Ishikawa (cell line): ENCODE measurements around the gene PLCL1.

Experiments
- CEBPB ChIP-seq: IDR thresholded peaks from 2 replicates; pipeline ENCODE4 v1.6.1; 2012
- CREB1 ChIP-seq: IDR thresholded peaks from 2 replicates; pipeline ENCODE4 v1.6.1; 2012; ENCODE audit warnings: low read depth
- EGR1 ChIP-seq: IDR thresholded peaks from 2 replicates; pipeline ENCODE4 v1.6.1; 2012
- EP300 ChIP-seq: IDR thresholded peaks from 2 replicates; pipeline ENCODE4 v1.6.1; 2012; ENCODE audit warnings: borderline replicate concordance
- FOXM1 ChIP-seq: IDR thresholded peaks from 2 replicates; pipeline ENCODE4 v1.6.1; 2012; ENCODE audit warnings: low read depth, borderline replicate concordance
- NFIC ChIP-seq: IDR thresholded peaks from 2 replicates; pipeline ENCODE4 v1.6.1; 2012
- RAD21 ChIP-seq: IDR thresholded peaks from 2 replicates; pipeline ENCODE4 v1.6.1; 2012; ENCODE audit warnings: low read depth
- TAF1 ChIP-seq: IDR thresholded peaks from 2 replicates; pipeline ENCODE4 v1.6.1; 2012; ENCODE audit warnings: low read depth, mild to moderate bottlenecking
- TCF12 ChIP-seq: IDR thresholded peaks from 2 replicates; pipeline ENCODE4 v1.6.1; 2012; ENCODE audit warnings: low read depth
- TEAD4 ChIP-seq: IDR thresholded peaks from 2 replicates; pipeline ENCODE4 v1.6.1; 2012
- YY1 ChIP-seq: IDR thresholded peaks from 2 replicates; pipeline ENCODE4 v1.6.1; 2012; ENCODE audit warnings: low read depth
- ZBTB7A ChIP-seq: IDR thresholded peaks from 2 replicates; pipeline ENCODE4 v1.6.1; 2012; ENCODE audit warnings: low read depth
- TF ChIP-seq, protein P1 (sequence below): IDR thresholded peaks from 2 replicates; pipeline ENCODE4 v1.6.1; 2012; ENCODE audit warnings: low read depth, mild to moderate bottlenecking
- TF ChIP-seq, protein P2 (sequence below): IDR thresholded peaks from 2 replicates; pipeline ENCODE4 v1.6.1; 2012
- TF ChIP-seq, protein P3 (sequence below): IDR thresholded peaks from 2 replicates; pipeline ENCODE4 v1.6.1; 2012

The PLCL1 gene

DNA sequence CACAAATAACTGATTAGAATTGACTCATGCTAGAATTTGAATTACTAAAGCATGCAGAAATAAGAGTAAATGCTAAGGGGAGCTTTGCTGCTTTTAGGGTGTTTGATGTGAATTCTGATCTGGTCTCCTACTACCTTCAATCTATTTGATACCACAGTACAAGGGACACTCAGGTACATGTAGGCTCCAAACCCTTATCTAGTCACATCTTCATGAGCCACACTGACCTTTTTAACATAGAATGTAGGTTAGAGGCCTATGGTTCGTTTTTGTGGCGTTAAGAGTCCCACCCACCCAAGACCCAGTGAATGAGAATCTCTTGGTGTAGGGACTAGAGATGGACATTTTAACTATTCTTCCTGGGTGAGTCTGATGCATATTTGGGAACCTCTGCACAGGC lies 65.7 kb downstream of the PLCL1 start:
- no peak for TF ChIP-seq YY1
- no peak for TF ChIP-seq TEAD4
- no peak for TF ChIP-seq EGR1
- no peak for TF ChIP-seq RAD21
- TF ChIP-seq, protein P1, sequence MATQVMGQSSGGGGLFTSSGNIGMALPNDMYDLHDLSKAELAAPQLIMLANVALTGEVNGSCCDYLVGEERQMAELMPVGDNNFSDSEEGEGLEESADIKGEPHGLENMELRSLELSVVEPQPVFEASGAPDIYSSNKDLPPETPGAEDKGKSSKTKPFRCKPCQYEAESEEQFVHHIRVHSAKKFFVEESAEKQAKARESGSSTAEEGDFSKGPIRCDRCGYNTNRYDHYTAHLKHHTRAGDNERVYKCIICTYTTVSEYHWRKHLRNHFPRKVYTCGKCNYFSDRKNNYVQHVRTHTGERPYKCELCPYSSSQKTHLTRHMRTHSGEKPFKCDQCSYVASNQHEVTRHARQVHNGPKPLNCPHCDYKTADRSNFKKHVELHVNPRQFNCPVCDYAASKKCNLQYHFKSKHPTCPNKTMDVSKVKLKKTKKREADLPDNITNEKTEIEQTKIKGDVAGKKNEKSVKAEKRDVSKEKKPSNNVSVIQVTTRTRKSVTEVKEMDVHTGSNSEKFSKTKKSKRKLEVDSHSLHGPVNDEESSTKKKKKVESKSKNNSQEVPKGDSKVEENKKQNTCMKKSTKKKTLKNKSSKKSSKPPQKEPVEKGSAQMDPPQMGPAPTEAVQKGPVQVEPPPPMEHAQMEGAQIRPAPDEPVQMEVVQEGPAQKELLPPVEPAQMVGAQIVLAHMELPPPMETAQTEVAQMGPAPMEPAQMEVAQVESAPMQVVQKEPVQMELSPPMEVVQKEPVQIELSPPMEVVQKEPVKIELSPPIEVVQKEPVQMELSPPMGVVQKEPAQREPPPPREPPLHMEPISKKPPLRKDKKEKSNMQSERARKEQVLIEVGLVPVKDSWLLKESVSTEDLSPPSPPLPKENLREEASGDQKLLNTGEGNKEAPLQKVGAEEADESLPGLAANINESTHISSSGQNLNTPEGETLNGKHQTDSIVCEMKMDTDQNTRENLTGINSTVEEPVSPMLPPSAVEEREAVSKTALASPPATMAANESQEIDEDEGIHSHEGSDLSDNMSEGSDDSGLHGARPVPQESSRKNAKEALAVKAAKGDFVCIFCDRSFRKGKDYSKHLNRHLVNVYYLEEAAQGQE: no peak
- no peak for TF ChIP-seq FOXM1
- TF ChIP-seq TAF1: no peak
- TF ChIP-seq EP300: no peak
- no peak for TF ChIP-seq CEBPB
- no peak for TF ChIP-seq CREB1
- no peak for TF ChIP-seq ZBTB7A
- TF ChIP-seq, protein P2, sequence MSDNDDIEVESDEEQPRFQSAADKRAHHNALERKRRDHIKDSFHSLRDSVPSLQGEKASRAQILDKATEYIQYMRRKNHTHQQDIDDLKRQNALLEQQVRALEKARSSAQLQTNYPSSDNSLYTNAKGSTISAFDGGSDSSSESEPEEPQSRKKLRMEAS: no peak
- no peak for TF ChIP-seq TCF12
- TF ChIP-seq NFIC: no peak

DNA sequence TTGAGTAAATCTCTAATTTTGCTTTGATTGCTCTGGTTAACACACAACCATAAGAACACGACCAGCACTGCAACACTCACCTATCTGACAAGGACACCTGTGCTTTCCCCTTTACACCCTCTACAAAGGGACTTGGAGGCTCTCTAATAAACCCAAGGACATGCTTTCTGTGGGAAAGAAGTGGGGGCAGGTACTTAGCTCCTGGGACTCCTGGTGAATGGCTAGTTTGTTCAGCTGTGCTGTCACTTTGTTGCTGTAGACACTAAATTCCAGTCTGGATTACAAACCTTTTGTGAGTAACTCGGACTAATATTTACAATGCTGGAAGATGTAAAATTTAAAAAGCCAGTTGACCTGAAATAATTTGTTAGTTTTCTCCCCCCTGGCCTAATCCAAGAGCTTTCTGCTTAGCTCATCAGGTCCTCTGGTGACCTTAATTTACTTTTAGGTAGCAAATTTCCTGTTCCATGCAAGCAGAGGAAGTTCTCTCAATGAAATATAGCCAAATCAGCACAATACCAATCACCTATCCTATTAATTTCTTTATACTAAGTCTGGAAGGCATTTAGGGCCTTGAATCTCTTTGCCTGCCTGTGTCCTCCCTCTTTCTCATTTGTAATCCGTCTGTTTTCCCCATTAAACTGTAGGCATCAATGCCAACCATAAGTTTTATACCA lies 67.5 kb downstream of the PLCL1 start:
- TF ChIP-seq ZBTB7A (no peak), NFIC (no peak), EGR1 (no peak), YY1 (no peak), TCF12 (no peak), CEBPB (no peak), RAD21 (no peak)
- TF ChIP-seq, protein P3, sequence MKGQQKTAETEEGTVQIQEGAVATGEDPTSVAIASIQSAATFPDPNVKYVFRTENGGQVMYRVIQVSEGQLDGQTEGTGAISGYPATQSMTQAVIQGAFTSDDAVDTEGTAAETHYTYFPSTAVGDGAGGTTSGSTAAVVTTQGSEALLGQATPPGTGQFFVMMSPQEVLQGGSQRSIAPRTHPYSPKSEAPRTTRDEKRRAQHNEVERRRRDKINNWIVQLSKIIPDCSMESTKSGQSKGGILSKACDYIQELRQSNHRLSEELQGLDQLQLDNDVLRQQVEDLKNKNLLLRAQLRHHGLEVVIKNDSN: no peak
- TF ChIP-seq, protein P2: no peak

DNA sequence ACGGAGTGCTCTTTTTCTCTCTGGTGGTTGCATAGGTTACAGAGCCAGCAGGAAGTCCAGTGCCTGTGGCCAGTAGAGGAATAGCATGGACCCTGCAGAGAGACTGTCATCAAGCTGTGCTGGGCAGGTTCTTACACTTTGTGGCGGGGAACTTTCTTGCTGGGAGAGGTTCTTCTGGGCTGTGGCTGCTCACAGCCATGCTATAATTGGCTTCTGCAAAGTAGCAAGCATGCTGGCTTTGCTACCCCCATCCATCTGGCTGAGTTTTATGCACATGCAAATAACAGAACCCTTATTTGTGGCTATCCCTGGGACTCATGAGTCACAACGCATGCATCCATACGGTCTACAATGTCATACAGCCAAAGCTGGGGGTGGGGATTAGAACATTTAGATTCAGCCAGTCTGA lies 68.9 kb downstream of the PLCL1 start:
- TF ChIP-seq ZBTB7A (no peak), RAD21 (no peak), NFIC (no peak), EGR1 (no peak), CEBPB (no peak), TAF1 (no peak), TEAD4 (no peak), CREB1 (no peak), EP300 (no peak), YY1 (no peak), TCF12 (no peak), FOXM1 (no peak)
- TF ChIP-seq, protein P1: no peak
- TF ChIP-seq, protein P3: no peak
- TF ChIP-seq, protein P2: no peak

DNA sequence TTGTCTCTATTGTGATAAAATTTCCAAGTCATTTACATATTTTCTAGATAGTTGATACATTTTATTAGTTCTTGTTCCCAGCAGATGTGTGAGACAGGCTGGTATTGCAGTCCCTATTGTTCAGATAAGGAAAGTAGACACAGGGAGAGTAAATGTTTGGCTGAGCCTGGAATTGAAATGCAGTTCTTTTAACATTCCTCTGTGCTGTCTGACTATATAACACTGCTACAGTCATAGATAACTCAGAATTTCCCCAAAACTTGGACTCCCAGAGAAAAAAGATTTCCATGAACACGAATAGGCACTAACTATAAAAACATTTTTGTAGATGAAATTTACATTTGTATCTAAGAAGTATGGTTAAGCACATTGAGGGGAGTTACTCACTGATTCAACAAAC lies 71.4 kb downstream of the PLCL1 start:
- TF ChIP-seq FOXM1 (no peak), TEAD4 (no peak), NFIC (no peak), RAD21 (no peak)

DNA sequence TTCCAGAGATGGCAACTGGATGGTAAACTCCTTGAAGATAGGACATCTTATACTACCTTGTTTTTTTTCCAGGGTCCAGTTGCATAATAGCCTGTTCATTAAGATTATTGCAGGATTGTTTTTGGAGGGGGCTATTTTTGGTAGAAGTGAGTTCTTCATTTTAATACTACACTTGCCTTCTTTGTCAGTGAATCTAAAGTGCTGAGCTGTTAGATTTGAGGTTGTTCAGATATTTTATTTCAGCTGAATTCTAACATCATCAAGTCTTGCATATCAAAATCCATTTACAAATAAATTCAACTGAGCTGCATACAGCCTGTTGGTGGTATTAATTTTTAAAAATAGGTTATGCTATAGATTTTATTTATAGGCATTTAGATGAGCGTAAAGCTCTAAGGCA lies 72.1 kb downstream of the PLCL1 start:
- TF ChIP-seq, protein P3: no peak
- TF ChIP-seq EP300 (no peak), FOXM1 (no peak), NFIC (no peak), TAF1 (no peak), RAD21 (no peak), ZBTB7A (no peak), TEAD4 (no peak), EGR1 (no peak), YY1 (no peak), TCF12 (no peak), CREB1 (no peak)
- TF ChIP-seq, protein P1: no peak
- TF ChIP-seq, protein P2: no peak
